WTC11 (cell line): Measurements from ENCODE around the gene SCPEP1. TPM values are rescaled to one million over a fixed set of nuclear protein-coding genes. Genes with fewer than 3 reads are reported as not detected.
A peak's percentile ranks its signal among the peaks of the same experiment; 100 is the strongest.

Source experiments
- ATAC-seq: fragments of 200-7000 bp; cut with Tn5 transposase; 2 replicates; pipeline ENCODE4 v1.10.0; 2021; ENCODE audit warnings: mild to moderate bottlenecking, moderate library complexity
- CTCF ChIA-PET: fragments of 300-600 bp; sonication (Branson Sonifier 250); formaldehyde crosslinking; loops from one replicate; lab custom pipeline; 2021; ENCODE audit warnings: antibody characterized with exemption; lab: Charles Lee
- POLR2A ChIA-PET: fragments of 350-600 bp; sonication (Branson Sonifier 250); formaldehyde crosslinking; loops from one replicate; lab custom pipeline; 2021; ENCODE audit warnings: antibody characterized with exemption; lab: Charles Lee
- DNase-seq: peaks from one replicate; pipeline ENCODE4 v3.0.0; 2021; ENCODE audit warnings: low spot score
- H3K27ac Mint-ChIP-seq: 2 replicates; pipeline ENCODE4 v1.8.0; 2021; ENCODE audit warnings: mixed read lengths
- H3K27me3 Mint-ChIP-seq: 2 replicates; pipeline ENCODE4 v1.8.0; 2021; ENCODE audit warnings: low read depth, mild to moderate bottlenecking, moderate library complexity, mixed read lengths
- H3K36me3 Mint-ChIP-seq: 2 replicates; pipeline ENCODE4 v1.8.0; 2021; ENCODE audit warnings: mixed read lengths
- H3K4me1 Mint-ChIP-seq: 2 replicates; pipeline ENCODE4 v1.8.0; 2022; ENCODE audit warnings: mixed read lengths
- H3K4me3 Mint-ChIP-seq: 2 replicates; pipeline ENCODE4 v1.8.0; 2021; ENCODE audit warnings: mild to moderate bottlenecking, moderate library complexity, mixed read lengths
- H3K9me3 Mint-ChIP-seq: 2 replicates; pipeline ENCODE4 v1.8.0; 2021; ENCODE audit warnings: mixed read lengths
- CREB1 ChIP-seq: sonication (generic); formaldehyde crosslinking; IDR thresholded peaks from 2 replicates; pipeline ENCODE4 v1.8.0; 2023; ENCODE audit warnings: mild to moderate bottlenecking, missing genetic modification reagents
- ESRRA ChIP-seq: sonication (generic); formaldehyde crosslinking; IDR thresholded peaks from 2 replicates; pipeline ENCODE4 v1.8.1; 2022; ENCODE audit warnings: mild to moderate bottlenecking, missing genetic modification reagents, borderline replicate concordance
- IRF2 ChIP-seq: sonication (generic); formaldehyde crosslinking; IDR thresholded peaks from 2 replicates; pipeline ENCODE4 v1.8.0; 2022; ENCODE audit warnings: low read depth, missing genetic modification reagents, borderline replicate concordance
- PRRX2 ChIP-seq: fragments of 250-450 bp; sonication (Bioruptor Pico); IDR thresholded peaks from 2 replicates; pipeline ENCODE4 v1.8.0; 2021; ENCODE audit warnings: mild to moderate bottlenecking
- SMAD4 ChIP-seq: sonication (generic); formaldehyde crosslinking; IDR thresholded peaks from 2 replicates; pipeline ENCODE4 v1.8.0; 2022; ENCODE audit warnings: mild to moderate bottlenecking, missing genetic modification reagents
- SP1 ChIP-seq: sonication (generic); formaldehyde crosslinking; conservative IDR thresholded peaks from 2 replicates; pipeline ENCODE4 v1.8.1; 2022; ENCODE audit warnings: missing genetic modification reagents
- ZNF219 ChIP-seq: sonication (generic); formaldehyde crosslinking; IDR thresholded peaks from 2 replicates; pipeline ENCODE4 v1.8.0; 2023; ENCODE audit warnings: missing genetic modification reagents, mild to moderate bottlenecking, borderline replicate concordance
- ZNF232 ChIP-seq: sonication (generic); formaldehyde crosslinking; IDR thresholded peaks from 2 replicates; pipeline ENCODE4 v1.8.0; 2022; ENCODE audit warnings: mild to moderate bottlenecking, missing genetic modification reagents
- total RNA-seq: library from RNA; stranded (reverse); gene quantifications from 3 replicates; pipeline ENCODE4 v1.2.3, GENCODE V29; 2021
- TF ChIP-seq, protein P1 (sequence below): sonication (generic); formaldehyde crosslinking; IDR thresholded peaks from 2 replicates; pipeline ENCODE4 v1.8.1; 2022; ENCODE audit warnings: mild to moderate bottlenecking, moderate library complexity, missing genetic modification reagents
- TF ChIP-seq, protein P2 (sequence below): fragments of 200-600 bp; IDR thresholded peaks from 2 replicates; pipeline ENCODE4 v1.8.0; 2022; ENCODE audit warnings: antibody characterized with exemption
- TF ChIP-seq, protein P3 (sequence below): sonication (generic); formaldehyde crosslinking; IDR thresholded peaks from 2 replicates; pipeline ENCODE4 v1.8.0; 2022; ENCODE audit warnings: mild to moderate bottlenecking, missing genetic modification reagents
- TF ChIP-seq, protein P4 (sequence below): fragments of 250-450 bp; sonication (Bioruptor Pico); IDR thresholded peaks from 2 replicates; pipeline ENCODE4 v1.9.0; 2021; ENCODE audit warnings: mild to moderate bottlenecking, borderline replicate concordance
- TF ChIP-seq, protein P5 (sequence below): fragments of 250-450 bp; sonication (Bioruptor Pico); IDR thresholded peaks from 2 replicates; pipeline ENCODE4 v1.9.0; 2021; ENCODE audit warnings: mild to moderate bottlenecking
- TF ChIP-seq, protein P6 (sequence below): fragments of 250-450 bp; sonication (Bioruptor Pico); IDR thresholded peaks from 2 replicates; pipeline ENCODE4 v1.8.0; 2021; ENCODE audit warnings: mild to moderate bottlenecking
- TF ChIP-seq, protein P7 (sequence below): sonication (generic); formaldehyde crosslinking; IDR thresholded peaks from 2 replicates; pipeline ENCODE4 v1.8.0; 2023; ENCODE audit warnings: missing genetic modification reagents
- TF ChIP-seq, protein P8 (sequence below): sonication (generic); formaldehyde crosslinking; IDR thresholded peaks from 2 replicates; pipeline ENCODE4 v1.8.1; 2023; ENCODE audit warnings: mild to moderate bottlenecking, missing genetic modification reagents

SCPEP1 gene
- total RNA-seq, 1 experiment from 2014 or later = 49.3 TPM

DNA sequence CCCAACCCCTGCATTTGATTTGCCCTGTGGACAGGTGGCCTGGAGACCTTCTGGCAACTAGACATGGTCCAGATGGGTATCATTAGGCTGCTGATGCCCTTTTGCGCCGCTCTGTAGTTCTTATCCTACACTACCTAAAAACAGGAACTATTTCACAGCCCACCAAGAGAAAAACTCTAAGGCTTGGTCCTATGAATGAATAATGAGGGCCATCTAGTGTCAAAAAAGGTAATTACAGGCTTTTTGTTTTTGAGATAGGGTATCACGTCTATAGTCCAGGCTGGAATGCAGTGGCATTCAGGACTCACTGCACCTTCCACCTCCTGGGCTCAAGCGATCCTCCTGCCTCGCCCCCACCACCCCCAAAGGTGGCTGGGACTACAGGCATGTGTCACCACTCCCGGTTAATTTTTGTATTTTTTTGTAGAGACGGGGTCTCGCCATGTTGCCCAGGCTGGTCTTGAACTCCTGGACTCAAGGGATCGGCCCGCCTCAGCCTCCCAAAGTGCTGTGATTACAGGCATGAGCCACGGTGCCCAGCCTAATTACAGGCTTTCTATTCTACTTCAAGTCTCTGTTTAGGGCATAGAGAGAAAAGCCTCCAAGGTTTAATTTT lies 38.0 kb upstream of the SCPEP1 start:
- TF ChIP-seq, protein P1, sequence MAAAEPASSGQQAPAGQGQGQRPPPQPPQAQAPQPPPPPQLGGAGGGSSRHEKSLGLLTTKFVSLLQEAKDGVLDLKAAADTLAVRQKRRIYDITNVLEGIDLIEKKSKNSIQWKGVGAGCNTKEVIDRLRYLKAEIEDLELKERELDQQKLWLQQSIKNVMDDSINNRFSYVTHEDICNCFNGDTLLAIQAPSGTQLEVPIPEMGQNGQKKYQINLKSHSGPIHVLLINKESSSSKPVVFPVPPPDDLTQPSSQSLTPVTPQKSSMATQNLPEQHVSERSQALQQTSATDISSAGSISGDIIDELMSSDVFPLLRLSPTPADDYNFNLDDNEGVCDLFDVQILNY (CRISPR knock-in tag) = no peak
- TF ChIP-seq, protein P2, sequence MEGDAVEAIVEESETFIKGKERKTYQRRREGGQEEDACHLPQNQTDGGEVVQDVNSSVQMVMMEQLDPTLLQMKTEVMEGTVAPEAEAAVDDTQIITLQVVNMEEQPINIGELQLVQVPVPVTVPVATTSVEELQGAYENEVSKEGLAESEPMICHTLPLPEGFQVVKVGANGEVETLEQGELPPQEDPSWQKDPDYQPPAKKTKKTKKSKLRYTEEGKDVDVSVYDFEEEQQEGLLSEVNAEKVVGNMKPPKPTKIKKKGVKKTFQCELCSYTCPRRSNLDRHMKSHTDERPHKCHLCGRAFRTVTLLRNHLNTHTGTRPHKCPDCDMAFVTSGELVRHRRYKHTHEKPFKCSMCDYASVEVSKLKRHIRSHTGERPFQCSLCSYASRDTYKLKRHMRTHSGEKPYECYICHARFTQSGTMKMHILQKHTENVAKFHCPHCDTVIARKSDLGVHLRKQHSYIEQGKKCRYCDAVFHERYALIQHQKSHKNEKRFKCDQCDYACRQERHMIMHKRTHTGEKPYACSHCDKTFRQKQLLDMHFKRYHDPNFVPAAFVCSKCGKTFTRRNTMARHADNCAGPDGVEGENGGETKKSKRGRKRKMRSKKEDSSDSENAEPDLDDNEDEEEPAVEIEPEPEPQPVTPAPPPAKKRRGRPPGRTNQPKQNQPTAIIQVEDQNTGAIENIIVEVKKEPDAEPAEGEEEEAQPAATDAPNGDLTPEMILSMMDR = peak; percentile 61
- no peak overlapping the region for H3K27ac Mint-ChIP-seq
- no peaks in the 10 kb centered on the region; the same call in 1 of the 2 replicates for H3K4me1 Mint-ChIP-seq
- ChIA-PET POLR2A (no interaction called here), CTCF (interaction anchor here (0.9 to 1.8 kb wide), 8 partner anchors 27 to 440 kb away, joined by 3 to 15 read pairs (median 6); partner anchors contain the start of gene TRIM25)
- H3K4me3 Mint-ChIP-seq = no peak overlapping the region
- no peaks in the 10 kb centered on the region for H3K9me3 Mint-ChIP-seq
- H3K36me3 Mint-ChIP-seq = peaks cover 75% of the 10 kb centered on the region
- ATAC-seq (peak; percentile 94), DNase-seq (peak; percentile 24)
- no peaks in the 10 kb centered on the region for H3K27me3 Mint-ChIP-seq

DNA sequence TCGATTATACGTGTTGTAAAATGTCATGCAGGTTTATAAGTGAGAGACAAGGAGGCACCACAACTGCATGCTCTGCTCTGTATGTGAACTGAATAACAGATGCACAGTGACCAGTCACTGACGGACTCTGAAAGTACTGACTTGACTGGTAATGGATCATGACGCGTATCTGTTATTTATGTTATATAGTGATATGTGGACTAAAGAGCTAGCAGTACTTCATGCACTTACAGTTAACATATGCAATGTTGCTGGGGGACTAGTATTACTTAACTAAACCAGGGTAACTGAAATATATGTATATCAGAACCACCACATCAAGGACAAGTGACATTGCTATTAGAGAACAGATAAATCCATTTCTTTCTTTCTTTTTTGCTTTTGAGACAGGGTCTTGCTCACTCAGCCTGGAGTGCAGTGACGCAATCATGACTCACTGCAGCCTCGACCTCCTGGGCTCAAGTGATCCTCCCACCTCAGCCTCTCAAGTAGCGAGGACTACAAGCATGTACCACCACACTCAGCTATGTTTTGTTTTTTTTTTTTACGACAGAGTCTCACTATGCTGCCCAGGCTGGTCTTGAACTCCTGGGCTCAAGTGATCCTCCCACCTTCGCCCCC lies 34.3 kb upstream of the SCPEP1 start:
- no peaks in the 10 kb centered on the region for H3K9me3 Mint-ChIP-seq
- TF ChIP-seq, protein P3, sequence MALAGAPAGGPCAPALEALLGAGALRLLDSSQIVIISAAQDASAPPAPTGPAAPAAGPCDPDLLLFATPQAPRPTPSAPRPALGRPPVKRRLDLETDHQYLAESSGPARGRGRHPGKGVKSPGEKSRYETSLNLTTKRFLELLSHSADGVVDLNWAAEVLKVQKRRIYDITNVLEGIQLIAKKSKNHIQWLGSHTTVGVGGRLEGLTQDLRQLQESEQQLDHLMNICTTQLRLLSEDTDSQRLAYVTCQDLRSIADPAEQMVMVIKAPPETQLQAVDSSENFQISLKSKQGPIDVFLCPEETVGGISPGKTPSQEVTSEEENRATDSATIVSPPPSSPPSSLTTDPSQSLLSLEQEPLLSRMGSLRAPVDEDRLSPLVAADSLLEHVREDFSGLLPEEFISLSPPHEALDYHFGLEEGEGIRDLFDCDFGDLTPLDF = no peak
- TF ChIP-seq, protein P4, sequence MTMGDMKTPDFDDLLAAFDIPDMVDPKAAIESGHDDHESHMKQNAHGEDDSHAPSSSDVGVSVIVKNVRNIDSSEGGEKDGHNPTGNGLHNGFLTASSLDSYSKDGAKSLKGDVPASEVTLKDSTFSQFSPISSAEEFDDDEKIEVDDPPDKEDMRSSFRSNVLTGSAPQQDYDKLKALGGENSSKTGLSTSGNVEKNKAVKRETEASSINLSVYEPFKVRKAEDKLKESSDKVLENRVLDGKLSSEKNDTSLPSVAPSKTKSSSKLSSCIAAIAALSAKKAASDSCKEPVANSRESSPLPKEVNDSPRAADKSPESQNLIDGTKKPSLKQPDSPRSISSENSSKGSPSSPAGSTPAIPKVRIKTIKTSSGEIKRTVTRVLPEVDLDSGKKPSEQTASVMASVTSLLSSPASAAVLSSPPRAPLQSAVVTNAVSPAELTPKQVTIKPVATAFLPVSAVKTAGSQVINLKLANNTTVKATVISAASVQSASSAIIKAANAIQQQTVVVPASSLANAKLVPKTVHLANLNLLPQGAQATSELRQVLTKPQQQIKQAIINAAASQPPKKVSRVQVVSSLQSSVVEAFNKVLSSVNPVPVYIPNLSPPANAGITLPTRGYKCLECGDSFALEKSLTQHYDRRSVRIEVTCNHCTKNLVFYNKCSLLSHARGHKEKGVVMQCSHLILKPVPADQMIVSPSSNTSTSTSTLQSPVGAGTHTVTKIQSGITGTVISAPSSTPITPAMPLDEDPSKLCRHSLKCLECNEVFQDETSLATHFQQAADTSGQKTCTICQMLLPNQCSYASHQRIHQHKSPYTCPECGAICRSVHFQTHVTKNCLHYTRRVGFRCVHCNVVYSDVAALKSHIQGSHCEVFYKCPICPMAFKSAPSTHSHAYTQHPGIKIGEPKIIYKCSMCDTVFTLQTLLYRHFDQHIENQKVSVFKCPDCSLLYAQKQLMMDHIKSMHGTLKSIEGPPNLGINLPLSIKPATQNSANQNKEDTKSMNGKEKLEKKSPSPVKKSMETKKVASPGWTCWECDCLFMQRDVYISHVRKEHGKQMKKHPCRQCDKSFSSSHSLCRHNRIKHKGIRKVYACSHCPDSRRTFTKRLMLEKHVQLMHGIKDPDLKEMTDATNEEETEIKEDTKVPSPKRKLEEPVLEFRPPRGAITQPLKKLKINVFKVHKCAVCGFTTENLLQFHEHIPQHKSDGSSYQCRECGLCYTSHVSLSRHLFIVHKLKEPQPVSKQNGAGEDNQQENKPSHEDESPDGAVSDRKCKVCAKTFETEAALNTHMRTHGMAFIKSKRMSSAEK (CRISPR knock-in tag) = no peak
- no peak for TF ChIP-seq SP1 (CRISPR knock-in tag)
- TF ChIP-seq, protein P5, sequence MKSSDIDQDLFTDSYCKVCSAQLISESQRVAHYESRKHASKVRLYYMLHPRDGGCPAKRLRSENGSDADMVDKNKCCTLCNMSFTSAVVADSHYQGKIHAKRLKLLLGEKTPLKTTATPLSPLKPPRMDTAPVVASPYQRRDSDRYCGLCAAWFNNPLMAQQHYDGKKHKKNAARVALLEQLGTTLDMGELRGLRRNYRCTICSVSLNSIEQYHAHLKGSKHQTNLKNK = no peak
- TF ChIP-seq ESRRA (CRISPR knock-in tag) = no peak
- TF ChIP-seq, protein P6, sequence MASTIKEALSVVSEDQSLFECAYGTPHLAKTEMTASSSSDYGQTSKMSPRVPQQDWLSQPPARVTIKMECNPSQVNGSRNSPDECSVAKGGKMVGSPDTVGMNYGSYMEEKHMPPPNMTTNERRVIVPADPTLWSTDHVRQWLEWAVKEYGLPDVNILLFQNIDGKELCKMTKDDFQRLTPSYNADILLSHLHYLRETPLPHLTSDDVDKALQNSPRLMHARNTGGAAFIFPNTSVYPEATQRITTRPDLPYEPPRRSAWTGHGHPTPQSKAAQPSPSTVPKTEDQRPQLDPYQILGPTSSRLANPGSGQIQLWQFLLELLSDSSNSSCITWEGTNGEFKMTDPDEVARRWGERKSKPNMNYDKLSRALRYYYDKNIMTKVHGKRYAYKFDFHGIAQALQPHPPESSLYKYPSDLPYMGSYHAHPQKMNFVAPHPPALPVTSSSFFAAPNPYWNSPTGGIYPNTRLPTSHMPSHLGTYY (CRISPR knock-in tag) = no peak
- no peak for TF ChIP-seq CREB1
- no peaks in the 10 kb centered on the region for H3K27me3 Mint-ChIP-seq
- no peak overlapping the region for H3K4me3 Mint-ChIP-seq
- CTCF ChIA-PET = no interaction called here
- peaks cover 68% of the 10 kb centered on the region for H3K36me3 Mint-ChIP-seq
- no peak overlapping the region for H3K27ac Mint-ChIP-seq
- POLR2A ChIA-PET = no interaction called here
- no peak for DNase-seq
- ATAC-seq = no peak
- no peaks in the 10 kb centered on the region; the same call in 1 of the 2 replicates for H3K4me1 Mint-ChIP-seq

DNA sequence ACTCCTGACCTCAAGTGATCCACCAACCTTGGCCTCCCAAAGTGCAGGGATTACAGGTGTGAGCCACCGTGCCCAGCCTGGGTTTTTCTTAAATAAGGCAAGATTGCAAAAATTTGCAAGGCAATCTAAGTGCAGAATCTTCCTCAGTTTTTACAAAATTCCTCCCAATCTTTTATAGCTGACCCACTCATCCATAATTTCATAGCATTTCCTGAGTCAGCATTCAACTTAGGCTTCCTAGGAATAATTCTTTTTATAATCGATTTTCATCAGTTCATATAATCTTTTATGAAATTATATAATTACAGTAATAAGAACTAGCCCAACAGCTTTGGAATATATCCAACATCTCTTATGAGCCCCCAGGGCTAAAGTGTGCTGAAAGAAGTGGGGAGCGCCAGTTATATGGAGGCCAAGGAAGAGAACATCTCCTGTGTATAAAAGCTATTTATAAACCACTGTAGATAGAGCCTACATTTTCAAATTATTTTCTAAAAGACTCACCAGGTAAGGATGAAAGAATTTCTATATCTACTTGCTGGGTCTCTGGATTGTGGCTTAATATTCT lies 31.9 kb upstream of the SCPEP1 start:
- Mint-ChIP-seq H3K27ac (no peak overlapping the region), H3K4me1 (no peaks in the 10 kb centered on the region), H3K36me3 (peaks cover 79% of the 10 kb centered on the region), H3K4me3 (no peak overlapping the region), H3K27me3 (no peaks in the 10 kb centered on the region), H3K9me3 (no peaks in the 10 kb centered on the region)
- ChIA-PET CTCF (no interaction called here), POLR2A (no interaction called here)
- no peak for ATAC-seq
- no peak for DNase-seq
- TF ChIP-seq, protein P1 (CRISPR knock-in tag) = no peak
- TF ChIP-seq IRF2 (CRISPR knock-in tag) (no peak), ZNF219 (CRISPR knock-in tag) (no peak), PRRX2 (CRISPR knock-in tag) (no peak), SMAD4 (no peak), ZNF232 (no peak)
- TF ChIP-seq, protein P7, sequence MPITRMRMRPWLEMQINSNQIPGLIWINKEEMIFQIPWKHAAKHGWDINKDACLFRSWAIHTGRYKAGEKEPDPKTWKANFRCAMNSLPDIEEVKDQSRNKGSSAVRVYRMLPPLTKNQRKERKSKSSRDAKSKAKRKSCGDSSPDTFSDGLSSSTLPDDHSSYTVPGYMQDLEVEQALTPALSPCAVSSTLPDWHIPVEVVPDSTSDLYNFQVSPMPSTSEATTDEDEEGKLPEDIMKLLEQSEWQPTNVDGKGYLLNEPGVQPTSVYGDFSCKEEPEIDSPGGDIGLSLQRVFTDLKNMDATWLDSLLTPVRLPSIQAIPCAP (CRISPR knock-in tag) = no peak
- TF ChIP-seq, protein P8, sequence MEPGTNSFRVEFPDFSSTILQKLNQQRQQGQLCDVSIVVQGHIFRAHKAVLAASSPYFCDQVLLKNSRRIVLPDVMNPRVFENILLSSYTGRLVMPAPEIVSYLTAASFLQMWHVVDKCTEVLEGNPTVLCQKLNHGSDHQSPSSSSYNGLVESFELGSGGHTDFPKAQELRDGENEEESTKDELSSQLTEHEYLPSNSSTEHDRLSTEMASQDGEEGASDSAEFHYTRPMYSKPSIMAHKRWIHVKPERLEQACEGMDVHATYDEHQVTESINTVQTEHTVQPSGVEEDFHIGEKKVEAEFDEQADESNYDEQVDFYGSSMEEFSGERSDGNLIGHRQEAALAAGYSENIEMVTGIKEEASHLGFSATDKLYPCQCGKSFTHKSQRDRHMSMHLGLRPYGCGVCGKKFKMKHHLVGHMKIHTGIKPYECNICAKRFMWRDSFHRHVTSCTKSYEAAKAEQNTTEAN = no peak
